GM12873 (cell line): ENCODE results near the gene SMARCE1.

Experiments used
- TF ChIP-seq, protein P1 (sequence below): IDR thresholded peaks from 2 replicates; pipeline ENCODE4 v1.5.1; 2012; ENCODE audit warnings: low read depth, mild to moderate bottlenecking, moderate library complexity, low read length, control low read depth; ENCODE audit not compliant: insufficient read depth; ENCODE audit errors: missing control alignments

Gene SMARCE1

DNA sequence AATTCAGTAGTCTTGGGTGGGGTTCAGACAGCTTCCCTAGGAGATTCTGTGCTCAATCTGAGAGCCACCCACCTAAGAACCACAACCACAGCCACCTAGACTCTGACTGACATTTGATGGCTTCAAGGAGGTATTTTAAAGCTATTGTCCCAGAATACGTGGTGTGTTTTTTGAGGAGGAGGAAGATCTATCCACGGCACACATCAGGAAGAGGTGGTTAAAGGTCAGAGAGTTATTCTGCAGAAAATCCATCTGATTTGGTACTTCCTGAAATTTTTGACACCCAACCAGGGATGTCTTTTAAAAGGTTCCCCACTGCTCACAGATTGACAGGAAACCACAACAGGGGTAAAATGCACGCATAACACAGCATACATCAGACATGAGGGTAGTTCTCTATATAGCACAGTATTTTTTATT, 25.1 kb downstream of the SMARCE1 start:
- TF ChIP-seq, protein P1, sequence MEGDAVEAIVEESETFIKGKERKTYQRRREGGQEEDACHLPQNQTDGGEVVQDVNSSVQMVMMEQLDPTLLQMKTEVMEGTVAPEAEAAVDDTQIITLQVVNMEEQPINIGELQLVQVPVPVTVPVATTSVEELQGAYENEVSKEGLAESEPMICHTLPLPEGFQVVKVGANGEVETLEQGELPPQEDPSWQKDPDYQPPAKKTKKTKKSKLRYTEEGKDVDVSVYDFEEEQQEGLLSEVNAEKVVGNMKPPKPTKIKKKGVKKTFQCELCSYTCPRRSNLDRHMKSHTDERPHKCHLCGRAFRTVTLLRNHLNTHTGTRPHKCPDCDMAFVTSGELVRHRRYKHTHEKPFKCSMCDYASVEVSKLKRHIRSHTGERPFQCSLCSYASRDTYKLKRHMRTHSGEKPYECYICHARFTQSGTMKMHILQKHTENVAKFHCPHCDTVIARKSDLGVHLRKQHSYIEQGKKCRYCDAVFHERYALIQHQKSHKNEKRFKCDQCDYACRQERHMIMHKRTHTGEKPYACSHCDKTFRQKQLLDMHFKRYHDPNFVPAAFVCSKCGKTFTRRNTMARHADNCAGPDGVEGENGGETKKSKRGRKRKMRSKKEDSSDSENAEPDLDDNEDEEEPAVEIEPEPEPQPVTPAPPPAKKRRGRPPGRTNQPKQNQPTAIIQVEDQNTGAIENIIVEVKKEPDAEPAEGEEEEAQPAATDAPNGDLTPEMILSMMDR, result no peak

DNA sequence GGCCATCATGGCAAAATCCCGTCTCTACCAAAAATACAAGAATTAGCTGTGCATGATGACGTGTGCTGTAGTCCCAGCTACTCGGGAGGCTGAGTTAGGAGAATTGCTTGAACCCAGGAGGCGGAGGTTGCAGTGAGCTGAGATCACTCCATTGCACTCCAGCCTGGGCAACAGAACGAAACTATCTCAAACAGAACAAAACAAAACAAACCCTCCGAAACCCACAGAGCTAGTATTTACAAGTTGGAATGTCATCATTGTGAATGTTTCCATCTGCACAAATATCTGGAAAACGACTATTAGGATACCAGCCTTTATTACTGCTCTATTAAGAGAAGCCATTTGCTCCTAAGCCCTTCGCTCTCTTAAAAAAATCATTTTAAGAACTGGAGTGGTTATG, 26.0 kb downstream of the SMARCE1 start:
- TF ChIP-seq, protein P1, result no peak

DNA sequence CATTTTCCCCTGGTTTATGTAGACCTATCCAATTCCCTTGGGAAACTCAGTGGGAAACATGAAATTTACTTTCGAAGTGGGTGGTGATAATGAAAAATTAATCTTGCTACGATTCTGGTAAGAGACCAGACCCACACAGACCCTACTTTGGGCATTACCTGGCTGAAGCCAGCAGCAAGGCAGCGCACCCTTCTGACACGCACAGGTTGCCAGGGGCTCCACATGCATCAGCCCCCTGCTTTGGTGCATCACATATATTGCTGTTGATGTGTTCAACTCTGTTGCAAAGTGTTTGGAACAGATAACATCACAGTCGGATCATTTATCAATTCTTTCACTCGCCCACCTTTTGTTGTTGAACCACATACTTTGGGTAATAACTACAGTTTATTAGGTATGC, 26.6 kb downstream of the SMARCE1 start:
- TF ChIP-seq, protein P1, result no peak

DNA sequence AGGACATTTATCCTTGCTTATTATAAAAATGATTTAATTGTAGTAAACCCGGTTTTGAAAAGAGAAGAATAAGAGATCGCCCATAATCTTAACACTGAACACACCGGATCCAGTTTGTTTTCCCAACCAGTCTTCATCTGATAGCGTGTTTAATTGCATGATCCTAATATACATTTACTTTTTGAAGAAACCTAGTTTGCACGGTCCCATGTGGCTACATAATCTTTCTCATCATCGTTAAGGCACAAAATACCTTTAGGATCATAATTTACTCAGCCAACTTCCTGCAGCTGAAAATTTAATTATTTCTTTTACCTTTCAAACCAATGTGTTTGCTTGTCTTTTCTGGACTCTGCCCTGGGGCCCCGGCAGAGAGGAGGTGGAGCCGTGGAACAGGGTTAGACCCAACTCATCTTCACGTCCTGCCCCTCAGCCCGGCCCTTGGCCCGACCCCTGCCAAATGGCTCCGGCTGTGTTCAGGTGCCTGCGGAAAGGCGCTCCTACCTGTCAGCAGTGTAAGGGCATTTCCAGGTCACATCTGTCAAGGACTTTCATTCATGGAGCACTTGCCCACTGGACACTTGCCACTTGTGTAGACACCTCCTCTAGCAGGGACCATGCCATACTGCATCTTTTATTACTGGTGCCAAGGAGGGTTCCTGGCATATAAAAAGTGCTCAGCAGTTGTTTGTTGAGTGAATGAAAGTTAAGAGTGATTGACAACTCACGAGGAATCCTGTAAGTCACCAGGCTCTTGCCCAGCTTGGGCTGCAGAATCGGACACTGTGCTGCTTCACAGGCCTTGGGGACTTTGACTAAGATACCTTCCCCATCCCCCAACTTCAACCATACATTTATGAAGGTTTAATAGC, 28.6 kb downstream of the SMARCE1 start:
- TF ChIP-seq, protein P1, result no peak

DNA sequence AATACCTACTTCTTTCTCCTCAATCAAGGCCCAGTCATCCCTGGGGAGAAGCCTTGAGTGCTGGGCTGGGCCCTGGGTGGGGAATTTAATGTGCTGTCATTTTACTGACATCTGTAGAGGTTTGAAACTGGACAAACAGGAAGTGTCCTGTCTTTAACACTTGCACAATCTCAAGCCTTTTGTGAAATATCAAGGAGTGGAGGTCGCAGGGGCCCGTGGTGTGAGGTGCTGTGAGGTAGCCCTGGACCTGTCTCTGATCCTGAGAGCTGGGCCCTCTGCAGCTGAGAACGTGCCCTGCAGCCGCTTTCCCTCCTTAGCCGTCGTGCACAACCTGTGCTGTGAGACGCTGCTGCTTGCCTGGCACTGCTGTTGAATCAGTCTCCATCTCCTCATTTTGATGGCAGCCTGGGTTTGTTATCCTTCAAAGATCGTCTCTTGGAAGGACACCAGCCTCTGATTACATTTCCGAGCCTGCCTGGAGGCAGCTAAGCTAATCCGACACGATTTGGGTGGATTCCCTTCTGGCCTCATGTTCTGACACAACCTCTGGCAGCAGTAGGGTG, 29.9 kb downstream of the SMARCE1 start:
- TF ChIP-seq, protein P1, result no peak

DNA sequence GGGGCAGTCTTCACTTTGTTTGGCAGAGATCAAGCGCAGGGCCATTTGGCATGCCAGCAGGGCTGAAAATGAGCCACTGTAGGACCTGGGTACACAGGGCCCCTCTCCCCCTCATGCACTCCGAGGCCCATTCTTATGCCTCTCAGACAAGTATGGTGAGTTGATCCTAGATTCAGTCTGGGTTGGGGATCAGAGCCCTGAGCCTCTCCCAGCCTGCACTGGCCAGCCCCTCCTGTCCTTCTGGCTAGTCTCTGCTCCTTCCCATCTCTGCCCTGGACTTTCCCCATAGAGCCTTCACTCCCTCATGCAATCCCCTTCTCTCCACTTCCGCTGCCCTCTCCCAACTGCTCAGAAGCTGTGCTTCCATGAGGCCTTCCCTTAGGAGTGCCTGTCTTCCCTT, 31.0 kb downstream of the SMARCE1 start:
- TF ChIP-seq, protein P1, result no peak

DNA sequence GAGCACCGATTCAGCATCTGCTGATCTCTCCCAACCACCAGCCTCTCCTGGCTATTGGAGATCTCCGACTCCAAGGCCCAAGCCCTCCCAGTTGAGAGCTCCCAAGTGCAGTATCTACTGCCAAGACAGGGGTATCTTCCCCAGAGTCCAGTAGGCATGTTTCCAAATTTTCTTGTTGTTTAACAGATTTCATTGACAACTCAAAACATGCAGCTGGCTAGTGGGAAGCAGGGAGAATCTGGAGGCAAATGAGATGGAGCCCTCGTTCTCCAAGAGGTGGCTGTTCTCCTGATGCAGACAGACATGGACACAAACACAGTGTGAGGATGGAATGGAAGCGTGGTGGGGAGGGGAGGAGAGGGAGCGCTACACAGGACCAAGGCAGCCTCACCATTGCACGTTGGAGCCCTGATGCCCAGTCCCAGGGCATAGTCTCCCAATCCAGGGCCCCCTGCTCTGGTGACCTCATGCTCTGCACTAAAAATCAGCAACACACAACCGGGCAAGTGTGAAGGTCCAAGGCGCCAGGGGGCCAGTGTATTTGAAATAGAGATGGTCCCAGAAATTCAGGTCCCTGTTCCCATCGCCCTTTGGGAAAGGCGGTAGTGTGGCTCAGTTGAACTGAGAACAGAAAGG, 31.7 kb downstream of the SMARCE1 start:
- TF ChIP-seq, protein P1, result no peak
